ENCODE results near the gene MS4A18.

GRCh38 chr11:60720460-60720859, 4.1 kb upstream of the MS4A18 start:
- no peak for TF ChIP-seq POLR2A (IDR thresholded peaks at IDR 0.05; ENCODE audit: low read depth, low read length)
- TF ChIP-seq POLR2AphosphoS5 (IDR thresholded peaks at IDR 0.05; ENCODE audit: low read depth, low read length): no peak
- TF ChIP-seq TAF1 (IDR thresholded peaks at IDR 0.05; ENCODE audit: low read depth, low read length): no peak

Data from GM12891 (cell line).